ENCODE data around the gene CCDC148. TPM values are rescaled to one million over a fixed set of nuclear protein-coding genes. Genes with fewer than 3 reads are reported as not detected.

CCDC148 gene
- total and polyA plus RNA-seq, 2 donors, result 0.55 to 1.1 TPM

- Histone ChIP-seq H3K9me3 (ENCODE audit: control insufficient read depth in 2 of 2, insufficient read depth in 1 of 2, low read length in 1 of 2) (no peaks in the 10 kb centered on the region), H3K4me1 (ENCODE audit: control insufficient read depth in 2 of 2, insufficient read depth in 2 of 2, low read length in 2 of 2) (no peaks in the 10 kb centered on the region), H3K4me3 (ENCODE audit: low read length in 2 of 2) (no peak overlapping the region), H3K36me3 (ENCODE audit: control insufficient read depth in 2 of 2, insufficient read depth in 2 of 2, low read length in 1 of 2) (no peaks in the 10 kb centered on the region), H3K27ac (ENCODE audit: low read depth in 1 of 2, low read length in 1 of 2) (no peak overlapping the region), H3K27me3 (ENCODE audit: control insufficient read depth in 2 of 2, insufficient read depth in 1 of 2, low read length in 1 of 2) (peaks cover 0 to 4% of the 10 kb centered on the region in 2 donors)
- peak in 2 of 9 donors; percentile 5 to 16 for DNase-seq (ENCODE audit: low read depth in 6 of 9, low spot score in 9 of 9)
- 42% methylated on average over 2 of the region's 2 CpGs for WGBS
Measured at GRCh38 chr2:158179660-158180059, 276.9 kb downstream of the CCDC148 start.

- H3K9me3 ChIP-seq (ENCODE audit: control insufficient read depth in 2 of 2, insufficient read depth in 1 of 2, low read length in 1 of 2), result no peaks in the 10 kb centered on the region
- no peak overlapping the region for H3K4me3 ChIP-seq (ENCODE audit: low read length in 2 of 2)
- WGBS, result 6% methylated on average over 3 of the region's 3 CpGs
- H3K36me3 ChIP-seq (ENCODE audit: control insufficient read depth in 2 of 2, insufficient read depth in 2 of 2, low read length in 1 of 2), result no peaks in the 10 kb centered on the region
- no peaks in the 10 kb centered on the region for H3K4me1 ChIP-seq (ENCODE audit: control insufficient read depth in 2 of 2, insufficient read depth in 2 of 2, low read length in 2 of 2)
- peaks cover 0 to 4% of the 10 kb centered on the region in 2 donors for H3K27me3 ChIP-seq (ENCODE audit: control insufficient read depth in 2 of 2, insufficient read depth in 1 of 2, low read length in 1 of 2)
- no peak overlapping the region for H3K27ac ChIP-seq (ENCODE audit: low read depth in 1 of 2, low read length in 1 of 2)
- no peak for DNase-seq (ENCODE audit: low read depth in 6 of 9, low spot score in 9 of 9)
Measured at GRCh38 chr2:158178646-158179045, 277.9 kb downstream of the CCDC148 start.

GRCh38 chr2:158174956-158175355 is 281.6 kb downstream of the CCDC148 start:
- Histone ChIP-seq H3K9me3 (ENCODE audit: control insufficient read depth in 2 of 2, insufficient read depth in 1 of 2, low read length in 1 of 2) (no peaks in the 10 kb centered on the region), H3K36me3 (ENCODE audit: control insufficient read depth in 2 of 2, insufficient read depth in 2 of 2, low read length in 1 of 2) (no peaks in the 10 kb centered on the region), H3K4me1 (ENCODE audit: control insufficient read depth in 2 of 2, insufficient read depth in 2 of 2, low read length in 2 of 2) (no peaks in the 10 kb centered on the region), H3K27ac (ENCODE audit: low read depth in 1 of 2, low read length in 1 of 2) (no peak overlapping the region), H3K4me3 (ENCODE audit: low read length in 2 of 2) (no peak overlapping the region), H3K27me3 (ENCODE audit: control insufficient read depth in 2 of 2, insufficient read depth in 1 of 2, low read length in 1 of 2) (no peaks in the 10 kb centered on the region)
- WGBS, result 96% methylated on average over 5 of the region's 5 CpGs
- DNase-seq (ENCODE audit: low read depth in 6 of 9, low spot score in 9 of 9), result no peak

- Histone ChIP-seq H3K27me3 (ENCODE audit: control insufficient read depth in 2 of 2, insufficient read depth in 1 of 2, low read length in 1 of 2) (no peaks in the 10 kb centered on the region), H3K9me3 (ENCODE audit: control insufficient read depth in 2 of 2, insufficient read depth in 1 of 2, low read length in 1 of 2) (no peaks in the 10 kb centered on the region), H3K27ac (ENCODE audit: low read depth in 1 of 2, low read length in 1 of 2) (no peak overlapping the region), H3K36me3 (ENCODE audit: control insufficient read depth in 2 of 2, insufficient read depth in 2 of 2, low read length in 1 of 2) (no peaks in the 10 kb centered on the region), H3K4me1 (ENCODE audit: control insufficient read depth in 2 of 2, insufficient read depth in 2 of 2, low read length in 2 of 2) (no peaks in the 10 kb centered on the region), H3K4me3 (ENCODE audit: low read length in 2 of 2) (no peak overlapping the region)
- WGBS, result 87% methylated on average over 1 of the region's 1 CpG
- DNase-seq (ENCODE audit: low read depth in 6 of 9, low spot score in 9 of 9), result no peak
Measured at GRCh38 chr2:158174495-158174894, 282.1 kb downstream of the CCDC148 start.

GRCh38 chr2:158172719-158173118 is 283.8 kb downstream of the CCDC148 start:
- Histone ChIP-seq H3K27ac (ENCODE audit: low read depth in 1 of 2, low read length in 1 of 2) (no peak overlapping the region), H3K27me3 (ENCODE audit: control insufficient read depth in 2 of 2, insufficient read depth in 1 of 2, low read length in 1 of 2) (no peaks in the 10 kb centered on the region), H3K4me1 (ENCODE audit: control insufficient read depth in 2 of 2, insufficient read depth in 2 of 2, low read length in 2 of 2) (no peaks in the 10 kb centered on the region), H3K9me3 (ENCODE audit: control insufficient read depth in 2 of 2, insufficient read depth in 1 of 2, low read length in 1 of 2) (no peaks in the 10 kb centered on the region), H3K36me3 (ENCODE audit: control insufficient read depth in 2 of 2, insufficient read depth in 2 of 2, low read length in 1 of 2) (no peaks in the 10 kb centered on the region), H3K4me3 (ENCODE audit: low read length in 2 of 2) (no peak overlapping the region)
- DNase-seq (ENCODE audit: low read depth in 6 of 9, low spot score in 9 of 9), result no peak
- 48% methylated on average over 2 of the region's 2 CpGs for WGBS

- no peaks in the 10 kb centered on the region for H3K27me3 ChIP-seq (ENCODE audit: control insufficient read depth in 2 of 2, insufficient read depth in 1 of 2, low read length in 1 of 2)
- H3K9me3 ChIP-seq (ENCODE audit: control insufficient read depth in 2 of 2, insufficient read depth in 1 of 2, low read length in 1 of 2), result peaks cover 0 to 4% of the 10 kb centered on the region in 2 donors
- DNase-seq (ENCODE audit: low read depth in 6 of 9, low spot score in 9 of 9), result no peak
- H3K4me3 ChIP-seq (ENCODE audit: low read length in 2 of 2), result no peak overlapping the region
- no peak overlapping the region for H3K27ac ChIP-seq (ENCODE audit: low read depth in 1 of 2, low read length in 1 of 2)
- no peaks in the 10 kb centered on the region for H3K4me1 ChIP-seq (ENCODE audit: control insufficient read depth in 2 of 2, insufficient read depth in 2 of 2, low read length in 2 of 2)
- H3K36me3 ChIP-seq (ENCODE audit: control insufficient read depth in 2 of 2, insufficient read depth in 2 of 2, low read length in 1 of 2), result no peaks in the 10 kb centered on the region
Measured at GRCh38 chr2:158154596-158154995, 302.0 kb downstream of the CCDC148 start.

GRCh38 chr2:158153270-158154015 is 303.1 kb downstream of the CCDC148 start:
- no peaks in the 10 kb centered on the region for H3K4me1 ChIP-seq (ENCODE audit: control insufficient read depth in 2 of 2, insufficient read depth in 2 of 2, low read length in 2 of 2)
- no peak overlapping the region for H3K4me3 ChIP-seq (ENCODE audit: low read length in 2 of 2)
- H3K36me3 ChIP-seq (ENCODE audit: control insufficient read depth in 2 of 2, insufficient read depth in 2 of 2, low read length in 1 of 2), result no peaks in the 10 kb centered on the region
- no peaks in the 10 kb centered on the region for H3K27me3 ChIP-seq (ENCODE audit: control insufficient read depth in 2 of 2, insufficient read depth in 1 of 2, low read length in 1 of 2)
- peaks cover 0 to 4% of the 10 kb centered on the region in 2 donors for H3K9me3 ChIP-seq (ENCODE audit: control insufficient read depth in 2 of 2, insufficient read depth in 1 of 2, low read length in 1 of 2)
- DNase-seq (ENCODE audit: low read depth in 6 of 9, low spot score in 9 of 9), result no peak
- H3K27ac ChIP-seq (ENCODE audit: low read depth in 1 of 2, low read length in 1 of 2), result no peak overlapping the region
- 75% methylated on average over 3 of the region's 3 CpGs for WGBS

- Histone ChIP-seq H3K27me3 (ENCODE audit: control insufficient read depth in 2 of 2, insufficient read depth in 1 of 2, low read length in 1 of 2) (no peaks in the 10 kb centered on the region), H3K4me3 (ENCODE audit: low read length in 2 of 2) (no peak overlapping the region), H3K4me1 (ENCODE audit: control insufficient read depth in 2 of 2, insufficient read depth in 2 of 2, low read length in 2 of 2) (no peaks in the 10 kb centered on the region), H3K9me3 (ENCODE audit: control insufficient read depth in 2 of 2, insufficient read depth in 1 of 2, low read length in 1 of 2) (no peaks in the 10 kb centered on the region), H3K36me3 (ENCODE audit: control insufficient read depth in 2 of 2, insufficient read depth in 2 of 2, low read length in 1 of 2) (no peaks in the 10 kb centered on the region), H3K27ac (ENCODE audit: low read depth in 1 of 2, low read length in 1 of 2) (no peak overlapping the region)
- DNase-seq (ENCODE audit: low read depth in 6 of 9, low spot score in 9 of 9), result no peak
- 95% methylated on average over 13 of the region's 13 CpGs for WGBS
Measured at GRCh38 chr2:158144914-158145625, 311.5 kb downstream of the CCDC148 start.

GRCh38 chr2:158143703-158144360 is 312.7 kb downstream of the CCDC148 start:
- 88% methylated on average over 3 of the region's 3 CpGs for WGBS
- H3K27me3 ChIP-seq (ENCODE audit: control insufficient read depth in 2 of 2, insufficient read depth in 1 of 2, low read length in 1 of 2), result no peaks in the 10 kb centered on the region
- no peak overlapping the region for H3K4me3 ChIP-seq (ENCODE audit: low read length in 2 of 2)
- no peaks in the 10 kb centered on the region for H3K9me3 ChIP-seq (ENCODE audit: control insufficient read depth in 2 of 2, insufficient read depth in 1 of 2, low read length in 1 of 2)
- H3K36me3 ChIP-seq (ENCODE audit: control insufficient read depth in 2 of 2, insufficient read depth in 2 of 2, low read length in 1 of 2), result no peaks in the 10 kb centered on the region
- no peak for DNase-seq (ENCODE audit: low read depth in 6 of 9, low spot score in 9 of 9)
- no peak overlapping the region for H3K27ac ChIP-seq (ENCODE audit: low read depth in 1 of 2, low read length in 1 of 2)
- H3K4me1 ChIP-seq (ENCODE audit: control insufficient read depth in 2 of 2, insufficient read depth in 2 of 2, low read length in 2 of 2), result no peaks in the 10 kb centered on the region

Data from thymus (tissue), 11 donors.